ENCODE measurements around the gene B4GALNT4.

GRCh38 chr11:342328-342727 lies 27.0 kb upstream of the B4GALNT4 start:
- TF ChIP-seq GATA2 (IDR thresholded peaks at IDR 0.05; ENCODE audit: low read depth, low read length) (no peak), GATA3 (IDR thresholded peaks at IDR 0.05; ENCODE audit: low read depth, low read length) (no peak)

All from SH-SY5Y (cell line).